Right cardiac atrium (tissue), 5 donors: Measurements from ENCODE around the gene CEP85L. TPM values are rescaled to one million over a fixed set of nuclear protein-coding genes. Genes with fewer than 3 reads are reported as not detected.

ENCODE experiments used
- ATAC-seq, 2 donors: fragments of 200-7000 bp; cut with Tn5 transposase; one replicate each; pipeline versions ENCODE4 v1.8.0 to v1.9.1; 2020; ENCODE audit warnings: moderate library complexity in 2 of 2, mild to moderate bottlenecking in 1 of 2
- DNase-seq, 3 donors: peaks; one replicate each; pipeline ENCODE4 v3.0.0-alpha.2; 2020
- H3K27ac ChIP-seq: one replicate; pipeline ENCODE4 v1.5.1; 2013; ENCODE audit warnings: mild to moderate bottlenecking, low read length, control low read depth, moderate library complexity
- H3K27me3 ChIP-seq: one replicate; pipeline ENCODE4 v1.6.1; 2013; ENCODE audit not compliant: control insufficient read depth, insufficient read depth
- H3K4me1 ChIP-seq: one replicate; pipeline ENCODE4 v1.6.1; 2013; ENCODE audit warnings: low read length; ENCODE audit not compliant: control insufficient read depth, insufficient read depth
- H3K4me3 ChIP-seq: one replicate; pipeline ENCODE4 v1.5.1; 2013; ENCODE audit warnings: low read length, control low read depth
- H3K9me3 ChIP-seq: one replicate; pipeline ENCODE4 v1.6.1; 2013; ENCODE audit warnings: low read length; ENCODE audit not compliant: control insufficient read depth
- WGBS: extraction: QIAGEN DNeasy Blood & Tissue Kit; methylation state at CpG from one replicate; pipeline ENCODE4 v1.1.7; 2013; 5-methylcytosine and 5-hydroxymethylcytosine counted together
- intact Hi-C, 4 donors: fragments of 100-400 bp; cut with DNase I; formaldehyde crosslinking; loops; one replicate each; pipeline versions ENCODE4 v1.11.0 to v1.14.0; 2022 to 2023
- polyA plus RNA-seq: library from polyadenylated mRNA; stranded (reverse); fragments of 200-250 nt; gene quantifications from one replicate; pipeline ENCODE4 v1.2.3, GENCODE V29; 2013
- total RNA-seq, 4 donors: library from RNA; stranded (reverse); fragmentation: NEBNext Ultra II Directional; extraction: Animal tissue kit (Norgen Biotek cat#: 25700); gene quantifications; one replicate each; pipeline ENCODE4 v1.2.1, GENCODE V29; 2021
- donor health status: healthy with polysubstance abuse.
- donor health status: DM: no; HTN: yes; CAD: no.
- donor health status: DM: no; HTN: no; CAD: no.
- donor health status: DM: no; HTN: yes; CAD: no; lungs with severe emphysema.
- donor health status: DM: yes; HTN: yes; CAD: no.

Gene CEP85L
- total and polyA plus RNA-seq, 5 donors: 3.8 to 11.5 (median 7.2) TPM

DNA sequence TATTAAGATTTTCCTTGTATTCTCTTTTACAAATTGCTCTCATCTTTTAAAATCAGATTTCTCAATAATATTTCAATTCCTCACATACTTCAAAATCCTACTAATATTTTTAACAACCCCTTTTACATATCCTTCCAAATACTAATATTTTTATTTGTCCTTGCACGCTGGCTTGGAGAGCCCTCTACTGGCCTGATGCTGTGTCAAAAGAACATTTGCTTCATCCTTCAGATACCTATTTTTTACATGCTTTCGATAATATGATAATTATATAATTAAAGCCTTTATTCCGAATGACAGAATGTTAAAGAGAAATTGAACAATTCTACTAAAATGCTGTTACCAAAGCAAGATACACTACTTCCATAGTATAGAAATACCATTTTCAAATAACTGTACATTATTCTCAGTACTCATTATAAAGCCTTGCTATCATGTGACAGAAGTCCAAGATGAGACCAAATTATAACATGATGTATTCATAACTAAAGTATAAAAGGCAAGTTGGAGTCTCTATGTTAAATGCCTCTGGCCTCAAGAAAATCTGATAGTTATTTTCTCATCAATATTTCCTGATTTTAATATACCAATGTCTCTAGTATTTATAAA lies 142.3 kb downstream of the CEP85L start:
- DNase-seq (peak in 2 of 3 donors; percentile 54 to 58), ATAC-seq (no peak)
- intact Hi-C loops: loop anchor here in 2 of 4 donors (5.0 kb wide), 3 partner anchors 137 to 222 kb away; no protein-coding TSS in a partner anchor
- no peak overlapping the region for H3K27ac ChIP-seq
- 42% methylated on average over 3 of the region's 3 CpGs for WGBS
- no peaks in the 10 kb centered on the region for H3K9me3 ChIP-seq
- no peaks in the 10 kb centered on the region for H3K27me3 ChIP-seq
- no peak overlapping the region for H3K4me3 ChIP-seq
- no peaks in the 10 kb centered on the region for H3K4me1 ChIP-seq

GRCh38 chr6:118507636-118508035 lies 143.8 kb downstream of the CEP85L start:
- WGBS: 80% methylated on average over 1 of the region's 1 CpG
- H3K9me3 ChIP-seq: no peaks in the 10 kb centered on the region
- ATAC-seq (no peak), DNase-seq (no peak)
- H3K4me3 ChIP-seq: no peak overlapping the region
- H3K27me3 ChIP-seq: no peaks in the 10 kb centered on the region
- peak overlapping the region; percentile 30 for H3K27ac ChIP-seq
- H3K4me1 ChIP-seq: no peaks in the 10 kb centered on the region
- intact Hi-C loops: loop anchor here in 3 of 4 donors (2.0 to 5.0 kb wide), 4 partner anchors 135 to 223 kb away; no protein-coding TSS in a partner anchor

GRCh38 chr6:118506071-118506638 lies 145.2 kb downstream of the CEP85L start:
- Histone ChIP-seq H3K27me3 (no peaks in the 10 kb centered on the region), H3K4me1 (no peaks in the 10 kb centered on the region), H3K9me3 (no peaks in the 10 kb centered on the region), H3K4me3 (no peak overlapping the region), H3K27ac (no peak overlapping the region)
- 82% methylated on average over 5 of the region's 5 CpGs for WGBS
- ATAC-seq (no peak), DNase-seq (no peak)
- intact Hi-C loops: loop anchor here in 3 of 4 donors (2.0 to 5.0 kb wide), 4 partner anchors 134 to 221 kb away; no protein-coding TSS in a partner anchor

DNA sequence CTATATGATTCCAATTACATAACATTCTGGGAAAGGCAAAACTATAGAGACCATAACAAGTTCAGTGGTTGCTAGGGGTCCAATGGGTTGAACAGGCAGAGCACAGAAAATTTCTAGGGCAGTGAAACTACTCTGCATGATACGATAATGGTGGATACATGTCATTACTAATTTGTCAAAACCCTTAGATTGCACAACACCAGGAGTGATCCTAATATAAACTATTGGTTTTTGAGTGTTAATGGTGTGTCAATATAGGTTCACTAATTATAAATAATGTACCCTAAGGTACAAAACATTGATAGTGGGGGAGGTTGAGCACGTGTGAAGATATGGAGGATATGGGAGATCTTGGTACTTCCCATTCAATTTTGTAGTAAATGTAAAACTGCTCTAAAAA lies 145.7 kb downstream of the CEP85L start:
- intact Hi-C loops: loop anchor here in 3 of 4 donors (2.0 to 5.0 kb wide), 5 partner anchors 45 to 221 kb away; no protein-coding TSS in a partner anchor
- Histone ChIP-seq H3K9me3 (no peaks in the 10 kb centered on the region), H3K4me1 (no peaks in the 10 kb centered on the region), H3K27ac (no peak overlapping the region), H3K27me3 (no peaks in the 10 kb centered on the region), H3K4me3 (no peak overlapping the region)
- no peak for ATAC-seq
- WGBS: 94% methylated on average over 2 of the region's 2 CpGs
- no peak for DNase-seq

GRCh38 chr6:118504611-118505010 lies 146.8 kb downstream of the CEP85L start:
- Histone ChIP-seq H3K27ac (no peak overlapping the region), H3K9me3 (no peaks in the 10 kb centered on the region), H3K27me3 (no peaks in the 10 kb centered on the region), H3K4me1 (no peaks in the 10 kb centered on the region), H3K4me3 (no peak overlapping the region)
- ATAC-seq (peak; percentile 77 to 88), DNase-seq (no peak)
- WGBS: 80% methylated on average over 2 of the region's 2 CpGs
- intact Hi-C loops: loop anchor here in 3 of 4 donors (2.0 to 5.0 kb wide), 4 partner anchors 44 to 217 kb away; no protein-coding TSS in a partner anchor

- H3K4me3 ChIP-seq: no peak overlapping the region
- intact Hi-C loops: no loop called here
- no peak overlapping the region for H3K27ac ChIP-seq
- H3K27me3 ChIP-seq: no peaks in the 10 kb centered on the region
- no peak for ATAC-seq
- H3K4me1 ChIP-seq: no peaks in the 10 kb centered on the region
- DNase-seq: no peak
- H3K9me3 ChIP-seq: no peaks in the 10 kb centered on the region
- WGBS: 78% methylated on average over 2 of the region's 2 CpGs
Observed at GRCh38 chr6:118502169-118502568, 149.2 kb downstream of the CEP85L start.

DNA sequence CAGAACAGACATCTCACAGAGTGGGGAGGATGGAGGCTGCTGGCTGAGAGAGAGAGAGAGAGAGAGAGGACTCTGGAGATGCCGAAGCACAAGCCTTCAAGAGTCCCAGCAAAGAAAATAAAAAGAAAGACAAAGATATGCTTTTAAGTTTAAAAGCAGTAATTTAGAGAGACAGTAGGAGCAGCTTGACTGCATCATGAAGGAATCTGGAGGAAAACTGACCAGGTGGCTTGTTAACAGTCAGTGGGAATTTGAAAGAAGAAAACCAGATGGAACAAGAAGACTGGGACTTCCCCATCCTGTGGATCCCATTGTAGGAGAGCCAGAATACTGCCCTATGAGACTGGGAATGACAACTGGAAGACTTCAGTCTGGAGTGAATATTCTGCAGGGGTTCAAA lies 149.6 kb downstream of the CEP85L start:
- WGBS: 78% methylated on average over 1 of the region's 1 CpG
- Histone ChIP-seq H3K4me3 (no peak overlapping the region), H3K9me3 (no peaks in the 10 kb centered on the region), H3K27me3 (no peaks in the 10 kb centered on the region), H3K4me1 (no peaks in the 10 kb centered on the region), H3K27ac (no peak overlapping the region)
- DNase-seq (no peak), ATAC-seq (no peak)
- intact Hi-C loops: no loop called here

DNA sequence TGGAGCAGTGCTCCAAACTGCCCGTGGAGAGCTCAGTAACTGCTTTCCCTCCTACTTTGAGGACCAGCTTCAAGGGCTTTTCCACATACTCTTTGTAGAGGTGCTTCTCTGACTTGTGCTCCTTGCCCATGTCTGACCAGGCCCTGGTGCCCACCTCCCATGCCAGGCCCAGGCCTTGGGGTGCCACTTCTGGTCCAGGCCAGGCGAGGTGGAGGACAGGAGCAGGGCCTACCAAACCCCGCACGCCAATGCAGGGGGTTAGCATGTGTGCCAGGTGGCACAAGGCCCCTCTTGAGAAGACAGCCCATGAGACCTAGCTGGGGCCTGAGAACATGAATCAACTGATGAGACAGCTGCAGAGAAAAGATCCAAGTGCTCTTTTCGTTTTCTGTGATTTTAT lies 150.3 kb downstream of the CEP85L start:
- Histone ChIP-seq H3K4me3 (no peak overlapping the region), H3K27ac (no peak overlapping the region), H3K27me3 (no peaks in the 10 kb centered on the region), H3K4me1 (no peaks in the 10 kb centered on the region), H3K9me3 (no peaks in the 10 kb centered on the region)
- DNase-seq (peak in 2 of 3 donors; percentile 13 to 54), ATAC-seq (no peak)
- WGBS: 94% methylated on average over 5 of the region's 5 CpGs
- intact Hi-C loops: no loop called here

GRCh38 chr6:118500130-118501015 lies 151.0 kb downstream of the CEP85L start:
- ATAC-seq (no peak), DNase-seq (no peak)
- Histone ChIP-seq H3K4me1 (no peaks in the 10 kb centered on the region), H3K27me3 (no peaks in the 10 kb centered on the region), H3K27ac (no peak overlapping the region), H3K9me3 (no peaks in the 10 kb centered on the region), H3K4me3 (no peak overlapping the region)
- intact Hi-C loops: no loop called here
- 97% methylated on average over 10 of the region's 10 CpGs for WGBS

- no peaks in the 10 kb centered on the region for H3K27me3 ChIP-seq
- 92% methylated on average over 5 of the region's 5 CpGs for WGBS
- H3K9me3 ChIP-seq: no peaks in the 10 kb centered on the region
- no peaks in the 10 kb centered on the region for H3K4me1 ChIP-seq
- intact Hi-C loops: no loop called here
- no peak overlapping the region for H3K4me3 ChIP-seq
- H3K27ac ChIP-seq: no peak overlapping the region
- DNase-seq: no peak
- no peak for ATAC-seq
Observed at GRCh38 chr6:118495485-118496280, 155.7 kb downstream of the CEP85L start.
